ENCODE measurements around the gene MAGIX.

MAGIX gene

GRCh38 chrX:49208399-49208798, 45.8 kb downstream of the MAGIX start:
- DNase-seq, result no peak

GRCh38 chrX:49209434-49210251, 47.1 kb downstream of the MAGIX start:
- DNase-seq, result no peak

- DNase-seq, result no peak
Observed at GRCh38 chrX:49210406-49210805, 47.8 kb downstream of the MAGIX start.

GRCh38 chrX:49211074-49211473, 48.5 kb downstream of the MAGIX start:
- no peak for DNase-seq

- DNase-seq, result no peak
Observed at GRCh38 chrX:49212209-49212608, 49.7 kb downstream of the MAGIX start.

GRCh38 chrX:49212861-49213260, 50.3 kb downstream of the MAGIX start:
- no peak for DNase-seq

- no peak for DNase-seq
Observed at GRCh38 chrX:49214416-49214815, 51.9 kb downstream of the MAGIX start.

GRCh38 chrX:49214996-49215526, 52.5 kb downstream of the MAGIX start:
- DNase-seq, result no peak
